SK-N-SH treated with all-trans-retinoic acid at 6 μM for 48 hours (cell line): ENCODE data around the gene RFLNA.
A peak's percentile ranks its signal among the peaks of the same experiment; 100 is the strongest.
"Not testable (repeated sequence)": the region's sequence is repeated elsewhere in the genome, so short reads cannot be mapped to it uniquely, and the experiment has no call there.

Source experiments
- ATAC-seq: fragments of 200-7000 bp; cut with Tn5 transposase; 3 replicates; pipeline ENCODE4 v1.9.1; 2020; ENCODE audit warnings: mild to moderate bottlenecking, moderate library complexity
- ARNTL ChIP-seq: fragments of 450-650 bp; formaldehyde crosslinking; IDR thresholded peaks from 2 replicates; pipeline ENCODE4 v1.5.0; 2020; ENCODE audit warnings: low read depth, mild to moderate bottlenecking, moderate library complexity, borderline replicate concordance
- BACH2 ChIP-seq: fragments of 250-450 bp; sonication (Bioruptor Pico); IDR thresholded peaks from 2 replicates; pipeline ENCODE4 v1.9.0; 2021; ENCODE audit warnings: mild to moderate bottlenecking, borderline replicate concordance
- CREB5 ChIP-seq: fragments of 250-450 bp; sonication (Bioruptor Pico); IDR thresholded peaks from 2 replicates; pipeline ENCODE4 v1.5.1; 2020; ENCODE audit warnings: low read depth, mild to moderate bottlenecking, moderate library complexity
- CSDC2 ChIP-seq: fragments of 250-450 bp; sonication (Bioruptor Pico); IDR thresholded peaks from 2 replicates; pipeline ENCODE4 v1.5.0; 2020; ENCODE audit warnings: mild to moderate bottlenecking, moderate library complexity
- CSRNP3 ChIP-seq: fragments of 250-450 bp; sonication (Bioruptor Pico); IDR thresholded peaks from 2 replicates; pipeline ENCODE4 v1.5.1; 2021; ENCODE audit warnings: mild to moderate bottlenecking, moderate library complexity
- ESRRG ChIP-seq: fragments of 250-450 bp; sonication (Bioruptor Pico); IDR thresholded peaks from 2 replicates; pipeline ENCODE4 v1.6.1; 2021; ENCODE audit warnings: mild to moderate bottlenecking
- GLIS3 ChIP-seq: fragments of 250-450 bp; sonication (Bioruptor Pico); IDR thresholded peaks from 2 replicates; pipeline ENCODE4 v1.5.0; 2020; ENCODE audit warnings: mild to moderate bottlenecking, moderate library complexity
- ISL1 ChIP-seq: fragments of 250-450 bp; sonication (Bioruptor Pico); IDR thresholded peaks from 2 replicates; pipeline ENCODE4 v2.1.2; 2022; ENCODE audit warnings: mild to moderate bottlenecking, moderate library complexity
- PATZ1 ChIP-seq: fragments of 250-450 bp; sonication (Bioruptor Pico); IDR thresholded peaks from 2 replicates; pipeline ENCODE4 v1.8.0; 2020; ENCODE audit warnings: mild to moderate bottlenecking, moderate library complexity, borderline replicate concordance
- POU6F1 ChIP-seq: fragments of 250-450 bp; sonication (Bioruptor Pico); IDR thresholded peaks from 2 replicates; pipeline ENCODE4 v1.8.0; 2021; ENCODE audit warnings: low read depth, mild to moderate bottlenecking, moderate library complexity, borderline replicate concordance
- PPARA ChIP-seq: fragments of 250-450 bp; sonication (Bioruptor Pico); IDR thresholded peaks from 2 replicates; pipeline ENCODE4 v1.5.0; 2020; ENCODE audit warnings: mild to moderate bottlenecking, borderline replicate concordance
- RARB ChIP-seq: fragments of 250-450 bp; sonication (Bioruptor Pico); IDR thresholded peaks from 2 replicates; pipeline ENCODE4 v1.8.0; 2021; ENCODE audit warnings: mild to moderate bottlenecking, moderate library complexity
- SNAI2 ChIP-seq: fragments of 250-450 bp; sonication (Bioruptor Pico); IDR thresholded peaks from 2 replicates; pipeline ENCODE4 v1.5.0; 2020; ENCODE audit warnings: mild to moderate bottlenecking, moderate library complexity
- TCF4 ChIP-seq: fragments of 250-450 bp; sonication (Bioruptor Pico); IDR thresholded peaks from 2 replicates; pipeline ENCODE4 v1.8.0; 2021; ENCODE audit warnings: mild to moderate bottlenecking, moderate library complexity, borderline replicate concordance
- TOX ChIP-seq: fragments of 250-450 bp; sonication (Bioruptor Pico); IDR thresholded peaks from 2 replicates; pipeline ENCODE4 v1.8.0; 2021; ENCODE audit warnings: mild to moderate bottlenecking, moderate library complexity, borderline replicate concordance
- TSHZ2 ChIP-seq: fragments of 250-450 bp; sonication (Bioruptor Pico); IDR thresholded peaks from 2 replicates; pipeline ENCODE4 v1.5.0; 2020; ENCODE audit warnings: mild to moderate bottlenecking, moderate library complexity
- ZC3H10 ChIP-seq: fragments of 250-450 bp; sonication (Bioruptor Pico); IDR thresholded peaks from 2 replicates; pipeline ENCODE4 v1.5.1; 2021; ENCODE audit warnings: mild to moderate bottlenecking, moderate library complexity
- ZFP3 ChIP-seq: fragments of 250-450 bp; sonication (Bioruptor Pico); IDR thresholded peaks from 2 replicates; pipeline ENCODE4 v1.5.0; 2020; ENCODE audit warnings: mild to moderate bottlenecking, moderate library complexity
- ZFP30 ChIP-seq: fragments of 450-650 bp; formaldehyde crosslinking; IDR thresholded peaks from 2 replicates; pipeline ENCODE4 v1.5.0; 2022; ENCODE audit warnings: mild to moderate bottlenecking, moderate library complexity
- ZNF565 ChIP-seq: fragments of 450-650 bp; formaldehyde crosslinking; conservative IDR thresholded peaks from 2 replicates; pipeline ENCODE4 v1.5.0; 2020; ENCODE audit warnings: low read depth, mild to moderate bottlenecking, moderate library complexity
- ZNF70 ChIP-seq: fragments of 450-650 bp; formaldehyde crosslinking; IDR thresholded peaks from 2 replicates; pipeline ENCODE4 v1.5.0; 2020; ENCODE audit warnings: mild to moderate bottlenecking, moderate library complexity
- ZNF8 ChIP-seq: fragments of 450-650 bp; formaldehyde crosslinking; IDR thresholded peaks from 2 replicates; pipeline ENCODE4 v1.5.0; 2020; ENCODE audit warnings: mild to moderate bottlenecking, moderate library complexity

Gene RFLNA

GRCh38 chr12:124322271-124322998 lies 27.5 kb downstream of the RFLNA start:
- ATAC-seq, result peak; percentile 13
- TF ChIP-seq ISL1 (no peak), ZNF70 (CRISPR knock-in tag) (no peak), GLIS3 (no peak), PPARA (CRISPR knock-in tag) (no peak), ZNF565 (CRISPR knock-in tag) (no peak), ZNF8 (CRISPR knock-in tag) (no peak)

- not testable (repeated sequence) for ATAC-seq
Measured at GRCh38 chr12:124322999-124323328, 28.1 kb downstream of the RFLNA start.

DNA sequence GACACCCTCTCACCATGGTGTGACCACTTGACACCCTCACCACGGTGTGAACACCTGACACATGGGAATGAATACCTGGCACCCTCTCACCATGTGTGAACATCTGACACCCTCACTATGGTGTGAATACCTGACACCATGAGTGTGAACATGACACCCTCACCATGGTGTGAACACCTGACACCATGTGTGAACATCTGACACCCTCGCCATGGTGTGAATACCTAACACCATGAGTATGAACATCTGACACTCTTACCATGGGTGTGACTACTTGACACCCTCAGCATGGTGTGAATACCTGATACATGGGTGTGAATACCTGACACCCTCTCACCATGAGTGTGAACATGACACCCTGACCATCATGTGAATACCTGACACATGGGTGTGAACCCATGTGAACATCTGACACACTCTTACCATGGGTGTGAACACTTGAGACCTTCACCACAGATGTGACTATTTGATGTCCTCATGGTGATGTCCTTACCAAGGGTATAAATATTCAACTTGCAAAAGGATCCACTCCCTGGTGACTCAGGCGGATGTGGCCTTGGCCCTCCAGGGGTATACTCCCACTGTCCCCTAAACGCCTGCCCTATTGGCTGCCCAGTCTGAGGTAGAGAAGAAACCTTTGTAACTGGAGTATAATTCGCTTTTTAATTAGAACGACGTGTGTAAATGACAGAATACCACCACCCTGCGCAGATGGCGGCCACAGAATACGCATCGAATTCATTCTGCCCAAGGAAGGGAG lies 29.1 kb downstream of the RFLNA start:
- ATAC-seq, result no peak
- TF ChIP-seq TSHZ2 (CRISPR knock-in tag) (no peak), CSRNP3 (peak; percentile 39; the same call in 1 of the 2 replicates)

DNA sequence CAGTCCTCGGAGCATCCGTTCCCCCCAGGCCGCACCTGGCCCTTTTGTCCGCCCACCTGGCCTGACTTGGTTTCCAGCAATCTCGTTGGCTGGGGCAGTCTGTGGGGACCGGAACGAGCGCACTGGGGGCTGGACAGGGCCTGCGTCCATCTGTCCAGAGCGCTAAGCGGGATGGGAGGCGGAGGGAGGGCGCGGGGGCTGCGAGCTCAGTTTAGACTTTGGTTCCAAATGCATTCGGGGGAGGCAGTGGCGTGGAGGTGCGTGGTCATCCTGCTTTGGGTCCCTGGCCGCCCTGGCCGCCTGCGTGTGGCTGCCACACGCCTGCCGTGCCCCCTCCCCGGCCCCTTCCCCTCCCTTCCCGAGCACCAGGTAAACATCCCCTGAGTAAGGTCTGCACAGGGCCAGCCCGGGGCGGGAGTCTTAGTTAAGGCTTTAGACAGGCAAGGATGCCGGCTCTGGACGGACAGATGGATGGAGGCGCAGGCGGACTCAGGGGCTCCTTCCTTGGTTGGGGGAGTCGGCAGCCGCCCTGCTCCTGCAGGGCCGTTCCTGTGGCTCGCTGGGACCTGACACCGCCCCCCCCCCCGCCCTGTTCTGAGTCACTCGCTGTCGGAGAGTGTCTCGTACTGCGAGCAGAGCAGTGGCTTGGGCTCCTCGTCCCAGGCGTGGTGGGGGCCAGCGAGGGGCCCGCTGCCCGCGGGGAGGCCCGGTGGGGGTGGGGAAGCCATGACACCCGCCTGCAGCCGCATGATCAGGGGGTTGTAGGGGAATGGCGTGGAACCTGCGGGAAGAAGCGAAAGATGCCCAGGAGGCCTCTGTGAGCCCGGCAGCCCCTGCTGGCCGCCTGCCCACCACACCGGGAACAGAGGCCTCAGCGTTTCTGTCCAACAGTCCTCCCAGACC lies 30.2 kb downstream of the RFLNA start:
- no peak for TF ChIP-seq ZFP30 (CRISPR knock-in tag)
- TF ChIP-seq ESRRG (CRISPR knock-in tag), result no peak
- no peak for TF ChIP-seq SNAI2 (CRISPR knock-in tag)
- TF ChIP-seq ZC3H10, result no peak
- no peak for TF ChIP-seq TSHZ2 (CRISPR knock-in tag)
- TF ChIP-seq TCF4 (CRISPR knock-in tag), result no peak
- no peak for TF ChIP-seq BACH2 (CRISPR knock-in tag)
- no peak for TF ChIP-seq CSDC2 (CRISPR knock-in tag)
- TF ChIP-seq RARB (CRISPR knock-in tag), result no peak
- TF ChIP-seq GLIS3, result no peak
- TF ChIP-seq CREB5 (CRISPR knock-in tag), result no peak
- TF ChIP-seq PPARA (CRISPR knock-in tag), result no peak
- TF ChIP-seq PATZ1, result no peak
- TF ChIP-seq ARNTL (CRISPR knock-in tag), result no peak
- TF ChIP-seq ZNF8 (CRISPR knock-in tag), result no peak
- no peak for TF ChIP-seq ISL1
- TF ChIP-seq TOX (CRISPR knock-in tag), result no peak
- no peak for TF ChIP-seq POU6F1 (CRISPR knock-in tag)
- no peak for TF ChIP-seq ZFP3 (CRISPR knock-in tag)
- no peak for ATAC-seq
